ENCODE data around the gene NOC2L. TPM values are rescaled to one million over a fixed set of nuclear protein-coding genes. Genes with fewer than 3 reads are reported as not detected.

NOC2L gene
- total and polyA plus RNA-seq, 9 of the 15 experiments (the other 6 are each of a cell fraction or from before 2014, with no cell fraction given) = 4.0 to 410 (median 200) TPM

DNA sequence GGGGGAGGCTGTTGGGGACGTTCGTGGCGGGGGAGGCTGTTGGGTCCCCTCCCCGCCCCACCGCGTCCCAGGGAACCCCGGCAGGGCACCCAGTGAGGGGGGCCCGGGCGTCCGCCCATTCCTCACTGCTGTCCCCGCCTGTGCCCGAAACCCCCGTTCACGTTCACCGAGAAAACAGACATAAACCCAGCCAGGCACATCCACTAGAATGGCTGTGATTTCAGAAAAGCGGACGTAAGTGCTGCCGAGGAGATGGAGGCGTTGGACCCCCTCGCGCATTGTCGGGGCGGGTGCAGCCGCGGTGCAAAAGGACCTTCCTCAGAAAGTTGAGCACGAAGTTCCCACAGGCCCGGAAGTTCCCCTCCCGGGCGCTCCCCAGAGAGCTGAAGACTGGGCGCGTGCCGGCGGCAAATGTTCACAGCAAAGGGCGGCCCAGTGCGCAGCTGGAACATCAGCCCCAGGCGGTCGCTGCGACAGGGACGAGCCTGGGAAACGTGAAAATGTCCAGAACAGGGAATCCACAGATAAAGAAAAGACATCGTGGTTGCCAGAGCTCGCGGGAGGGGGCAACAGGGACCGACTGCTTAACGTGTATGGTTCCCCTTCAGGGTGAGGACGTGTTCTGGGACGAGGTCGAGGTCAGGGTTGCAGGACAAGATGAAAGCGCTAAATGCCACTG, 53.8 kb downstream of the NOC2L start (continued):
- TF ChIP-seq, protein P1, sequence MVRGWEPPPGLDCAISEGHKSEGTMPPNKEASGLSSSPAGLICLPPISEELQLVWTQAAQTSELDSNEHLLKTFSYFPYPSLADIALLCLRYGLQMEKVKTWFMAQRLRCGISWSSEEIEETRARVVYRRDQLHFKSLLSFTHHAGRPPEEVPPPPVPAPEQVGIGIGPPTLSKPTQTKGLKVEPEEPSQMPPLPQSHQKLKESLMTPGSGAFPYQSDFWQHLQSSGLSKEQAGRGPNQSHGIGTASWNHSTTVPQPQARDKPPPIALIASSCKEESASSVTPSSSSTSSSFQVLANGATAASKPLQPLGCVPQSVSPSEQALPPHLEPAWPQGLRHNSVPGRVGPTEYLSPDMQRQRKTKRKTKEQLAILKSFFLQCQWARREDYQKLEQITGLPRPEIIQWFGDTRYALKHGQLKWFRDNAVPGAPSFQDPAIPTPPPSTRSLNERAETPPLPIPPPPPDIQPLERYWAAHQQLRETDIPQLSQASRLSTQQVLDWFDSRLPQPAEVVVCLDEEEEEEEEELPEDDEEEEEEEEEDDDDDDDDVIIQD (CRISPR knock-in tag; IDR thresholded peaks at IDR 0.05) = no peak
- TF ChIP-seq PTBP1 (IDR thresholded peaks at IDR 0.05; ENCODE audit: low read depth, low read length) = no peak
- TF ChIP-seq CBX2 (IDR thresholded peaks at IDR 0.05; ENCODE audit: insufficient read depth, low read length, poor library complexity, severe bottlenecking) = no peak
- TF ChIP-seq ZC3H4 (CRISPR knock-in tag; IDR thresholded peaks at IDR 0.05; ENCODE audit: borderline replicate concordance) = peak; percentile 60; the same call in 1 of the 2 replicates
- TF ChIP-seq, protein P2, sequence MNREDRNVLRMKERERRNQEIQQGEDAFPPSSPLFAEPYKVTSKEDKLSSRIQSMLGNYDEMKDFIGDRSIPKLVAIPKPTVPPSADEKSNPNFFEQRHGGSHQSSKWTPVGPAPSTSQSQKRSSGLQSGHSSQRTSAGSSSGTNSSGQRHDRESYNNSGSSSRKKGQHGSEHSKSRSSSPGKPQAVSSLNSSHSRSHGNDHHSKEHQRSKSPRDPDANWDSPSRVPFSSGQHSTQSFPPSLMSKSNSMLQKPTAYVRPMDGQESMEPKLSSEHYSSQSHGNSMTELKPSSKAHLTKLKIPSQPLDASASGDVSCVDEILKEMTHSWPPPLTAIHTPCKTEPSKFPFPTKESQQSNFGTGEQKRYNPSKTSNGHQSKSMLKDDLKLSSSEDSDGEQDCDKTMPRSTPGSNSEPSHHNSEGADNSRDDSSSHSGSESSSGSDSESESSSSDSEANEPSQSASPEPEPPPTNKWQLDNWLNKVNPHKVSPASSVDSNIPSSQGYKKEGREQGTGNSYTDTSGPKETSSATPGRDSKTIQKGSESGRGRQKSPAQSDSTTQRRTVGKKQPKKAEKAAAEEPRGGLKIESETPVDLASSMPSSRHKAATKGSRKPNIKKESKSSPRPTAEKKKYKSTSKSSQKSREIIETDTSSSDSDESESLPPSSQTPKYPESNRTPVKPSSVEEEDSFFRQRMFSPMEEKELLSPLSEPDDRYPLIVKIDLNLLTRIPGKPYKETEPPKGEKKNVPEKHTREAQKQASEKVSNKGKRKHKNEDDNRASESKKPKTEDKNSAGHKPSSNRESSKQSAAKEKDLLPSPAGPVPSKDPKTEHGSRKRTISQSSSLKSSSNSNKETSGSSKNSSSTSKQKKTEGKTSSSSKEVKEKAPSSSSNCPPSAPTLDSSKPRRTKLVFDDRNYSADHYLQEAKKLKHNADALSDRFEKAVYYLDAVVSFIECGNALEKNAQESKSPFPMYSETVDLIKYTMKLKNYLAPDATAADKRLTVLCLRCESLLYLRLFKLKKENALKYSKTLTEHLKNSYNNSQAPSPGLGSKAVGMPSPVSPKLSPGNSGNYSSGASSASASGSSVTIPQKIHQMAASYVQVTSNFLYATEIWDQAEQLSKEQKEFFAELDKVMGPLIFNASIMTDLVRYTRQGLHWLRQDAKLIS (CRISPR knock-in tag; IDR thresholded peaks at IDR 0.05) = no peak
- TF ChIP-seq BACH1 (tag; IDR thresholded peaks at IDR 0.05) = no peak
- no peak for TF ChIP-seq PTRF (tag; IDR thresholded peaks at IDR 0.05)
- TF ChIP-seq E2F3 (CRISPR knock-in tag; IDR thresholded peaks at IDR 0.05) = no peak
- TF ChIP-seq, protein P3, sequence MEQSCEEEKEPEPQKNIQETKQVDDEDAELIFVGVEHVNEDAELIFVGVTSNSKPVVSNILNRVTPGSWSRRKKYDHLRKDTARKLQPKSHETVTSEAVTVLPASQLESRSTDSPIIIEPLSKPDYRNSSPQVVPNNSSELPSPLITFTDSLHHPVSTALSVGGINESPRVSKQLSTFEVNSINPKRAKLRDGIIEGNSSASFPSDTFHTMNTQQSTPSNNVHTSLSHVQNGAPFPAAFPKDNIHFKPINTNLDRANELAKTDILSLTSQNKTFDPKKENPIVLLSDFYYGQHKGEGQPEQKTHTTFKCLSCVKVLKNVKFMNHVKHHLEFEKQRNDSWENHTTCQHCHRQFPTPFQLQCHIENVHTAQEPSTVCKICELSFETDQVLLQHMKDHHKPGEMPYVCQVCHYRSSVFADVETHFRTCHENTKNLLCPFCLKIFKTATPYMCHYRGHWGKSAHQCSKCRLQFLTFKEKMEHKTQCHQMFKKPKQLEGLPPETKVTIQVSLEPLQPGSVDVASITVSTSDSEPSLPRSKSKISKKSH (CRISPR knock-in tag; IDR thresholded peaks at IDR 0.05) = no peak
- peak; percentile 25 for TF ChIP-seq KDM5B (IDR thresholded peaks at IDR 0.05; ENCODE audit: insufficient replicate concordance, low read depth, low read length)
- 0 out of 2 replicates have a peak, but pooled peaks have one; percentile 0 for TF ChIP-seq CBX1 (IDR thresholded peaks at IDR 0.05; ENCODE audit: low read depth)
- TF ChIP-seq RBM17 (IDR thresholded peaks at IDR 0.05; ENCODE audit: borderline replicate concordance, low read depth, low read length) = no peak
- TF ChIP-seq, protein P4, sequence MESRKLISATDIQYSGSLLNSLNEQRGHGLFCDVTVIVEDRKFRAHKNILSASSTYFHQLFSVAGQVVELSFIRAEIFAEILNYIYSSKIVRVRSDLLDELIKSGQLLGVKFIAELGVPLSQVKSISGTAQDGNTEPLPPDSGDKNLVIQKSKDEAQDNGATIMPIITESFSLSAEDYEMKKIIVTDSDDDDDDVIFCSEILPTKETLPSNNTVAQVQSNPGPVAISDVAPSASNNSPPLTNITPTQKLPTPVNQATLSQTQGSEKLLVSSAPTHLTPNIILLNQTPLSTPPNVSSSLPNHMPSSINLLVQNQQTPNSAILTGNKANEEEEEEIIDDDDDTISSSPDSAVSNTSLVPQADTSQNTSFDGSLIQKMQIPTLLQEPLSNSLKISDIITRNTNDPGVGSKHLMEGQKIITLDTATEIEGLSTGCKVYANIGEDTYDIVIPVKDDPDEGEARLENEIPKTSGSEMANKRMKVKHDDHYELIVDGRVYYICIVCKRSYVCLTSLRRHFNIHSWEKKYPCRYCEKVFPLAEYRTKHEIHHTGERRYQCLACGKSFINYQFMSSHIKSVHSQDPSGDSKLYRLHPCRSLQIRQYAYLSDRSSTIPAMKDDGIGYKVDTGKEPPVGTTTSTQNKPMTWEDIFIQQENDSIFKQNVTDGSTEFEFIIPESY (CRISPR knock-in tag; IDR thresholded peaks at IDR 0.05) = peak; percentile 99
